ENCODE results near the gene PRKAG1.

The PRKAG1 gene

DNA sequence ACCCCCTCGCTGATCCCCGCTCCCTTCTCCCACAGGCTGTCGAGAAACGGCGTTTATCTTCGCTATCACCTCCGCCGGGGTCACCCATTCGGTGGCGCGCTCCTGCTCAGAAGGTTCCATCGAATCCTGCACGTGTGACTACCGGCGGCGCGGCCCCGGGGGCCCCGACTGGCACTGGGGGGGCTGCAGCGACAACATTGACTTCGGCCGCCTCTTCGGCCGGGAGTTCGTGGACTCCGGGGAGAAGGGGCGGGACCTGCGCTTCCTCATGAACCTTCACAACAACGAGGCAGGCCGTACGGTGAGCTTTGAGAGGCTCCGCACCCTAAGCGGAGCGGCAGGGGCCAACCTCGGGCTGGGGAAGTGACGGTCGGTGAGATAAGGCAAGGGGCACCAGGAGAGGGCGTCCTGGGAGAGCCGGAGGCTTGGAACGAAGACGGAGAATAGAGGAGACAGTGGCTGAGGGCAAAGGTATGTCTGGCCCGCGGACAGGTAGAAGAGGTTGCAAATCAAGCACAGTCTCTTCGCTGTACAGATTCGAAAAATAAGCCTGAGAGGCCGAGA lies 38.1 kb downstream of the PRKAG1 start:
- H3K27ac ChIP-seq: no peak overlapping the region
- TF ChIP-seq, protein P1, sequence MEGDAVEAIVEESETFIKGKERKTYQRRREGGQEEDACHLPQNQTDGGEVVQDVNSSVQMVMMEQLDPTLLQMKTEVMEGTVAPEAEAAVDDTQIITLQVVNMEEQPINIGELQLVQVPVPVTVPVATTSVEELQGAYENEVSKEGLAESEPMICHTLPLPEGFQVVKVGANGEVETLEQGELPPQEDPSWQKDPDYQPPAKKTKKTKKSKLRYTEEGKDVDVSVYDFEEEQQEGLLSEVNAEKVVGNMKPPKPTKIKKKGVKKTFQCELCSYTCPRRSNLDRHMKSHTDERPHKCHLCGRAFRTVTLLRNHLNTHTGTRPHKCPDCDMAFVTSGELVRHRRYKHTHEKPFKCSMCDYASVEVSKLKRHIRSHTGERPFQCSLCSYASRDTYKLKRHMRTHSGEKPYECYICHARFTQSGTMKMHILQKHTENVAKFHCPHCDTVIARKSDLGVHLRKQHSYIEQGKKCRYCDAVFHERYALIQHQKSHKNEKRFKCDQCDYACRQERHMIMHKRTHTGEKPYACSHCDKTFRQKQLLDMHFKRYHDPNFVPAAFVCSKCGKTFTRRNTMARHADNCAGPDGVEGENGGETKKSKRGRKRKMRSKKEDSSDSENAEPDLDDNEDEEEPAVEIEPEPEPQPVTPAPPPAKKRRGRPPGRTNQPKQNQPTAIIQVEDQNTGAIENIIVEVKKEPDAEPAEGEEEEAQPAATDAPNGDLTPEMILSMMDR (IDR thresholded peaks at IDR 0.05): peak; percentile 67
- TF ChIP-seq ZFX (IDR thresholded peaks at IDR 0.05; ENCODE audit: borderline replicate concordance): no peak

DNA sequence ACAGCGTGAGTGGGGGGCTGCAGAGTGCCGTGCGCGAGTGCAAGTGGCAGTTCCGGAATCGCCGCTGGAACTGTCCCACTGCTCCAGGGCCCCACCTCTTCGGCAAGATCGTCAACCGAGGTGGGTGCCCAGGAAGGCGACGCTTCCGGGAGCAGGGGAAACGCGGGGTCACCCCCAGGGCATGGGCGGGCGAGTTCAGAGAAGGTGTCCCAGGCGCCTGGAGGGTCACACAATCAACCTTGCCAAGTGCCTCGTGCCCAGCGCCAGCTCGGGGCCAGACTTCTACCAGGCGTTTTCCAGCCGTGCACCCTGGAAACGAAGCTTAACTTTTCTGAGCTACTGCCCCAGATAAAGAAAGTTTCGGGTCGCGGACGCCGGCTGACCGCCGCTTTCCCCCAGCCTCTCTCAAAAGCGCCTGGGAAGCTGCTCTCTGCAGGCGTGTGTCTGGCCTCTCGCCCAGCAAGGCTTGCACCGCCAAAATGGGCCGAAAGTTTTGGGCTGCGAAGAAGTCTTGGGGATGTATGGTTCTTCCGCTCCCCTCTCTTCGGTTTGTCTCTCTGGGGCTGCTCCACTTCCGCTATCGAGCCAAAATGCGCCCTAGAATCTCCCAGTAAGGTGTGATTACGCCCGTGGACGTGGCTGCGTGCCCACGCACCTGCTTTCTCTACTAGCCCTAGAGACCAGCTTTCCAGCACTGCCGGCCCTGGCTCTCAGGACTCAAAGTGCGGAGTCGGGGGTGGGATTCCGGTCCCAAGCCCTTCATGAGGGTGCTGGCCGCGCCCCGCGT lies 38.8 kb downstream of the PRKAG1 start:
- no peak for TF ChIP-seq ZFX (IDR thresholded peaks at IDR 0.05; ENCODE audit: borderline replicate concordance)
- TF ChIP-seq, protein P1 (IDR thresholded peaks at IDR 0.05): no peak
- no peak overlapping the region for H3K27ac ChIP-seq

DNA sequence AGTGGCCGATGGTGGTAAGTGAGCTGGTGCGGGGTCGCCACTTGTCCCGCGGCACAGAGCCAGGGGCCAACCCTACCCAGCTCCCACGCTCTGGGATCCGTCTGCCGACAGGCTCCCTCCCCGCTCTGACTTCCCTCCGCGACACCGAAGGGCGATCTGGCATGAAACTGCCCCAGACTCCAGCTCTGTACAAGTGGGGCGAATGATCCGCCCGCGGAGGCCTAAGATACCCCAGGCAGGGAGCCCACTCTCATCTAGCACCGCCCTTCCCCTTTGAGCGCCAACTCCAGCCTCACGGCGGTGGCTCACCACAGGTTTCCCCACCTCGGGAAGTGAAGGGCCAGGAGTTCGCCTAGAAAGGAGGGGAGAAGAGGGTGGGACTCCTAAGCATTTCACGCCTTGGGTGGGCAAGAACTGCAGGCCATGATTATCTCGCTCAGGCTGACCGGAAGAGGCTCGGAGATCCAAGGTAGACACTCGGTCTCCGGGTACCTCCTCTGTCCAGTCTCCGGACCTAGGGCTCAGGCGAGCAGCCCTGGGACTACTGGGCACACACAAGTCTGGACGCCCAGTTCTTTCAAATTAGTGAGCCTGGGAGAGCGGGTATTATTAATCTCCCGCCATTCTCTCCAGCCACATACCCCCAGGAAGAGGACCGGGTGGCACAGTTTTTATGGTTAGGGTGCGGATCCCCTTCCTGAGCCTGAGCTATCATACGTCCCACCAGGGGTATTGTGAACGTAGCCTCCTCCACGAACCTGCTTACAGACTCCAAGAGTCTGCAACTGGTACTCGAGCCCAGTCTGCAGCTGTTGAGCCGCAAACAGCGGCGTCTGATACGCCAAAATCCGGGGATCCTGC lies 39.6 kb downstream of the PRKAG1 start:
- no peak for TF ChIP-seq ZFX (IDR thresholded peaks at IDR 0.05; ENCODE audit: borderline replicate concordance)
- TF ChIP-seq, protein P1 (IDR thresholded peaks at IDR 0.05): no peak
- no peak overlapping the region for H3K27ac ChIP-seq

DNA sequence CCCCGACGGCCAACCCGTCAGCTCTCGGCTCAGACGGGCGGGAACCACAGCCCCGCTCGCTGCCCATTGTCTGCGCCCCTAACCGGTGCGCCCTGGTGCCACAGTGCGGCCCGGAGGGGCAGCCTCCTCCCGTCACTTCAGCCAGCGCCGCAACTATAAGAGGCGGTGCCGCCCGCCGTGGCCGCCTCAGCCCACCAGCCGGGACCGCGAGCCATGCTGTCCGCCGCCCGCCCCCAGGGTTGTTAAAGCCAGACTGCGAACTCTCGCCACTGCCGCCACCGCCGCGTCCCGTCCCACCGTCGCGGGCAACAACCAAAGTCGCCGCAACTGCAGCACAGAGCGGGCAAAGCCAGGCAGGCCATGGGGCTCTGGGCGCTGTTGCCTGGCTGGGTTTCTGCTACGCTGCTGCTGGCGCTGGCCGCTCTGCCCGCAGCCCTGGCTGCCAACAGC lies 40.3 kb downstream of the PRKAG1 start, which contains the start of gene WNT1:
Gene WNT1, plus strand, starts transcription at position 32 of the 450 bp plus-strand sequence. Its CDS starts 329 bp downstream, at position 361.
- H3K27ac ChIP-seq: no peak within 1 kb of the TSS
- no peak for TF ChIP-seq ZFX (IDR thresholded peaks at IDR 0.05; ENCODE audit: borderline replicate concordance)
- TF ChIP-seq, protein P1 (IDR thresholded peaks at IDR 0.05): peak; percentile 81

DNA sequence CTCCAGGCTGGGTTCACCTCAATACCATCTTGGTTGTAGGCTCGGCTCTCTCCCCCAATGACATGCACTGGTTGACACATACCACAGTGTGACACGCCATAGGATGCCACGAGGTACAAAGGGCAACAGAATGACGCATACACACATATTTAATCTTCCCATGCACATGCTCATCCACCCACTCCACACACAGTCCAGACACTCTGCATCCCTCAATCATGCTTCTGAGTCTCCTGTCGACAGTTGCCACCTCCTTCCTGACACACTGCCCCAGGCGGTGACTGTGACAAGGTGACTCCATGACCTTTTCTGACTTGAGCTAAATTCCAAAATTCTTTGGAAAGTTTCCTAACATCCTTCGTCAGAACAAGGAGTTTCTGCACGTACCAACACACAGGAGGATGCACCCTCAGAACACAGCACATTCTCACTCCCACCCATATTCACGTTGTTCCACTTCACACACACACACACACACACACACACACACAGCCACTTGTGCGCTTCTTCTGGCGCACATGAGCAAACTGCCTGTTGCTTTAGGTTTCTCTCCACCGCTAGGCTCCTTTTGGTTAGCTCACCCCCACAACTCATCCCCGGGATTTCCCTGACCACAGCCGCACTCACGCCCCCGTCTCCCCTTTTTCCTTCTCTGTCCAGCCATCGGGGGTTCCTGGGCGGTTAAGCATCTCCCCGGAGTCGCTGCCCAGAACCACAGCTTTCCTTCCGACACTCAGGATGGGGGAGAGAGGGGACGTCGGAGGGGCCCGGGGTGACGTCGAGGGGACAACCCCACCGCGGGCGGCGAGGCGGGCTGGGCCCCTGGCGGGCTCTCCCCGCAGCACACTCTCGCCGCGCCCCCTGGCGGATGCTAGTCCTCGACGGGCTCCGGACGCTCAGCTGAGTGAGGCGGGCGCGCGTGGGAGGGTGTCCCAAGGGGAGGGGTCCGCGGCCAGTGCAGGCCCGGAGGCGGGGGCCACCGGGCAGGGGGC lies 41.0 kb downstream of the PRKAG1 start:
- H3K27ac ChIP-seq: no peak overlapping the region
- TF ChIP-seq, protein P1 (IDR thresholded peaks at IDR 0.05): peak; percentile 97
- TF ChIP-seq ZFX (IDR thresholded peaks at IDR 0.05; ENCODE audit: borderline replicate concordance): no peak

DNA sequence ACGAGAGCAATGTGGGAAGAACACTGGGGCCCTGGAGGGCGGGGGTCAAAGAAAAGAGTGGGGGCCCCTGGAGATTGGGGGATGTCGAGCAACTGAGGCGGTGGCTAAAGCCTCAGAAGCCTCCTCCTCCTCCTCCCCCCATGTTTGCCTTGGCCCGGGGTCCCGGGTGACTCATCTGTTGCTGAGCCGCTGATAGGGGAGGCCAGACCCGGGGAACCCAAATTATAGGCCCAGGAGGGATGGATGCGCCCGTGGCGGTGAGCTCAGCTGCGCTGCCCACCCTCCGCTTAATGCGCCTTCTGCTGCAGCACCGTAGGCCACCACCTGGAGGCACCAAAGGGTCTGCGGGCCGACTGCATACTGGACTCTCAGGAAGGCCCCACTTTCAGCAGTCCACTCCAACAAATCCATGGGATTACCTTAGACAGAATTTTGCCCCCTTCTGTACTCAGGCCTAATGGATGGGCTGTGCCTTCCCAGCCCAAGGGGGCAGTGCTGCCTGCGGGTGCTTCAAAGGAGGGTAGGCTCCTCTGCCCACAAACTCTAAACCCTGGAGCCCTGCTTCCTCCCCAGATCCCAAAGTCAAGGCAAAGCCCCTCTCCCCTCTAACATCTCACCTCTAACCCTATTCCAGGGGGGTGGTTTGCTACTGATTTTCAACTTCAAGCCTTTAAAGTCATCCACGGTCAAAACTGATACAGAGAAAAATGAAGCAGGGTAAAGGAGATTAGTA lies 44.5 kb downstream of the PRKAG1 start:
- H3K27ac ChIP-seq: no peak overlapping the region
- TF ChIP-seq, protein P1 (IDR thresholded peaks at IDR 0.05): peak; percentile 94
- TF ChIP-seq ZFX (IDR thresholded peaks at IDR 0.05; ENCODE audit: borderline replicate concordance): no peak
